ENCODE data around the gene RPA1. TPM values are rescaled to one million over a fixed set of nuclear protein-coding genes. Genes with fewer than 3 reads are reported as not detected.

Gene RPA1
- total and polyA plus RNA-seq, 2 of the 8 experiments (the other 6 are each of a cell fraction or from before 2014, with no cell fraction given): 79.1 to 194 TPM

DNA sequence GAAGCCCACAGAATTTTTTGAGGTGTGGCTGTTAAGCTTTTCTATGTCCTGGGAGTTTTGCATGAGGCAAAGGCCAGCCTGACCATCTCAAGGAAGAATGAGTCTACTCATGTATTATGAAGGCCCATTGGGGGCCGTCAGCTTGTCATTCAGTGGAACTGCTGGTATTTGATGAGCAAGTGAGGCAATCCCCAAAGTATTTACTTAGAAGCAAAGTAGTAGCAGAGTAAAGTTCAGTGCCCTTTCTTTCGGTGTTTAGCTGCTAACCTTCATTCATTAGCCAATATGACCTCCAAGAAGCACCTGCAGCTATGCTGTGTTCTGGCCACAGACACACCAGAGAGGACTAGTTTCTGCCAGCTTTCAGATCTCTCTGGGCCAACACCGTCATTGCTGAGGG lies 80.2 kb downstream of the RPA1 start:
- DNase-seq (ENCODE audit: low read depth in 1 of 2, low spot score in 2 of 2) (no peak), FAIRE-seq (no peak)
- H4K8ac ChIP-seq (ENCODE audit: extremely low read depth, insufficient read depth, low read length): no peak overlapping the region
- no peak overlapping the region for H2AK5ac ChIP-seq (ENCODE audit: low read depth, low read length)
- H3K14ac ChIP-seq (ENCODE audit: insufficient read length): no peak overlapping the region
- peaks cover 0 to 6% (median 4%) of the 10 kb centered on the region in 4 experiments; a peak in 3 of 7 replicates for H3K4me1 ChIP-seq (replicated peaks in 1 of 4; ENCODE audit: control insufficient read depth in 3 of 4, insufficient read depth in 4 of 4, low read length in 3 of 4)
- no peak overlapping the region for H2BK120ac ChIP-seq (replicated peaks; ENCODE audit: low read depth, low read length)
- H3K18ac ChIP-seq (ENCODE audit: extremely low read depth, low read length): no peak overlapping the region
- H3K23ac ChIP-seq (ENCODE audit: insufficient read length): no peak overlapping the region
- no peak overlapping the region for H2BK20ac ChIP-seq (ENCODE audit: low read length)
- H3K4me2 ChIP-seq (ENCODE audit: insufficient read depth in 1 of 2, low read depth in 2 of 2, low read length in 2 of 2): no peak overlapping the region
- H3K4ac ChIP-seq (replicated peaks; ENCODE audit: insufficient read length, low read depth, low read length): no peak overlapping the region
- ChIA-PET POLR2A (ENCODE audit: partially characterized antibody) (interaction anchor here (1.0 to 1.5 kb wide), 2 partner anchors 114 to 135 kb away, joined by 3 read pairs; no protein-coding TSS in a partner anchor), CTCF (ENCODE audit: partially characterized antibody) (interaction anchor here (0.7 to 3.7 kb wide), 17 partner anchors 9 to 339 kb away, joined by 3 to 47 read pairs (median 4); partner anchors contain the start of genes DPH1, OVCA2 and RTN4RL1)
- no peak overlapping the region for H2BK5ac ChIP-seq (ENCODE audit: low read depth, low read length)
- no peaks in the 10 kb centered on the region for H3K79me1 ChIP-seq (ENCODE audit: low read depth, low read length)
- H3K36me3 ChIP-seq (ENCODE audit: control insufficient read depth in 2 of 4, insufficient read depth in 4 of 4, low read length in 3 of 4): no peaks in the 10 kb centered on the region
- 80% methylated on average over 3 of the region's 3 CpGs; no CpG with 5 or more reads in 1 of the 2 experiments for WGBS, 2 experiments (ENCODE audit: extremely low coverage in 1 of 2, insufficient coverage in 1 of 2, insufficient read length in 1 of 2, insufficient replicate concordance in 2 of 2, low coverage in 1 of 2, low lambda C conversion rate in 2 of 2, missing lambda C conversion rate in 1 of 2)
- no peak overlapping the region for H4K5ac ChIP-seq (ENCODE audit: insufficient read length, low read depth, low read length)
- H3K27ac ChIP-seq (ENCODE audit: low read depth, low read length): no peak overlapping the region
- H2BK15ac ChIP-seq (ENCODE audit: low read length): no peak overlapping the region
- H3K4me3 ChIP-seq (ENCODE audit: extremely low read depth in 1 of 4, insufficient read depth in 2 of 4, low read depth in 3 of 4, low read length in 4 of 4): no peak overlapping the region
- no peaks in the 10 kb centered on the region for H3K79me2 ChIP-seq (ENCODE audit: control insufficient read depth in 1 of 2, insufficient read depth in 2 of 2, low read length in 2 of 2)
- H4K20me1 ChIP-seq (replicated peaks in 1 of 2; ENCODE audit: control insufficient read depth in 1 of 2, insufficient read depth in 2 of 2, low read length in 2 of 2): peaks cover 2 to 11% of the 10 kb centered on the region in 2 experiments
- no peak overlapping the region for H3K56ac ChIP-seq (replicated peaks; ENCODE audit: insufficient read length, low read depth, low read length)
- H3K9ac ChIP-seq (replicated peaks in 1 of 4; ENCODE audit: extremely low read depth in 1 of 4, low read depth in 3 of 4, low read length in 3 of 4): no peak overlapping the region
- H4K91ac ChIP-seq (replicated peaks; ENCODE audit: insufficient read length, low read length): no peak overlapping the region
- H2BK12ac ChIP-seq (ENCODE audit: low read depth, low read length): no peak overlapping the region
- H3K9me3 ChIP-seq (ENCODE audit: insufficient read depth in 2 of 2, low read depth in 1 of 2, low read length in 1 of 2): no peaks in the 10 kb centered on the region
- peaks cover 38 to 75% (median 61%) of the 10 kb centered on the region in 4 experiments for H3K27me3 ChIP-seq (replicated peaks in 1 of 4; ENCODE audit: control insufficient read depth in 3 of 4, extremely low read depth in 1 of 4, insufficient read depth in 3 of 4, low read length in 3 of 4)
- H2AFZ ChIP-seq (ENCODE audit: low read length): no peak overlapping the region
- peaks cover 2% of the 10 kb centered on the region; the same call in 1 of the 2 replicates for H3K23me2 ChIP-seq (ENCODE audit: low read depth, low read length)
- no peak for TF ChIP-seq TAF7 (optimal IDR thresholded peaks at IDR 0.05; ENCODE audit: borderline replicate concordance, low read depth, low read length)
- TF ChIP-seq ATF2 (IDR thresholded peaks at IDR 0.05; ENCODE audit: low read length): no peak
- TF ChIP-seq, protein P1, sequence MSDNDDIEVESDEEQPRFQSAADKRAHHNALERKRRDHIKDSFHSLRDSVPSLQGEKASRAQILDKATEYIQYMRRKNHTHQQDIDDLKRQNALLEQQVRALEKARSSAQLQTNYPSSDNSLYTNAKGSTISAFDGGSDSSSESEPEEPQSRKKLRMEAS (IDR thresholded peaks at IDR 0.05): no peak
- TF ChIP-seq SIRT6 (IDR thresholded peaks at IDR 0.05; ENCODE audit: low read length): no peak
- no peak for TF ChIP-seq TCF12 (IDR thresholded peaks at IDR 0.05; ENCODE audit: low read depth, low read length)
- no peak for TF ChIP-seq BCL11A (IDR thresholded peaks at IDR 0.05; ENCODE audit: low read depth in 2 of 2, low read length in 2 of 2)
- TF ChIP-seq RBBP5 (IDR thresholded peaks at IDR 0.05; ENCODE audit: borderline replicate concordance, low read depth, low read length): no peak
- TF ChIP-seq FOSL1 (IDR thresholded peaks at IDR 0.05; ENCODE audit: insufficient read depth, low read depth, low read length): no peak
- no peak for TF ChIP-seq CTCF (IDR thresholded peaks at IDR 0.05; ENCODE audit: control extremely low read depth in 1 of 3, insufficient read depth in 1 of 3, low read depth in 1 of 3, low read length in 3 of 3)

All from H1 (cell line).